ENCODE results near the gene DNAH2. TPM values are rescaled to one million over a fixed set of nuclear protein-coding genes. Genes with fewer than 3 reads are reported as not detected.

The DNAH2 gene
- total RNA-seq, 1 experiment from 2014 or later, result 2.0 TPM

- Histone ChIP-seq H3K4me3 (replicated peaks in 1 of 2; ENCODE audit: low read depth in 1 of 2, low read length in 2 of 2) (no peak overlapping the region), H3K27me3 (ENCODE audit: insufficient read depth, low read length) (no peaks in the 10 kb centered on the region), H3K9me2 (ENCODE audit: insufficient read depth) (no peaks in the 10 kb centered on the region), H3K36me3 (ENCODE audit: control insufficient read depth in 1 of 2, insufficient read depth in 2 of 2, low read length in 2 of 2) (no peaks in the 10 kb centered on the region), H3K4me2 (ENCODE audit: low read length) (no peak overlapping the region), H3K27ac (ENCODE audit: low read depth, low read length) (no peak overlapping the region), H4K20me1 (ENCODE audit: insufficient read depth) (no peaks in the 10 kb centered on the region), H3K79me2 (ENCODE audit: insufficient read depth, low read length) (no peaks in the 10 kb centered on the region), H3K9me3 (ENCODE audit: control insufficient read depth in 1 of 2, insufficient read depth in 1 of 2, low read depth in 1 of 2, low read length in 2 of 2) (no peaks in the 10 kb centered on the region), H3K9ac (ENCODE audit: low read length) (no peak overlapping the region), H3K4me1 (ENCODE audit: control insufficient read depth in 1 of 2, insufficient read depth in 2 of 2, low read length in 2 of 2) (no peaks in the 10 kb centered on the region), H2AFZ (ENCODE audit: low read depth, low read length, poor library complexity, severe bottlenecking) (no peak overlapping the region)
- no peak for DNase-seq (ENCODE audit: low read depth, low spot score)
- RAD21 ChIA-PET (ENCODE audit: low non-redundant PET in 1 of 2, low total read pairs in 2 of 2, uncharacterized antibody in 2 of 2, unreplicated experiment in 2 of 2), result no interaction called here
- BruUV-seq (replicated peaks), result no TSS peak
- POLR2A ChIA-PET, result no interaction called here
- intact Hi-C loops (cut with micrococcal nuclease), result no loop called here
- CTCF ChIA-PET, result interaction anchor here (1.0 kb wide), 1 partner anchor 17 kb away, joined by 3 read pairs; no protein-coding TSS in a partner anchor
- ATAC-seq, result no peak
- TF ChIP-seq YY1 (IDR thresholded peaks at IDR 0.05; ENCODE audit: extremely low read depth, insufficient replicate concordance, low read depth, low read length) (no peak), SP1 (IDR thresholded peaks at IDR 0.05; ENCODE audit: low read depth) (no peak), MAX (IDR thresholded peaks at IDR 0.05) (no peak), JUND (IDR thresholded peaks at IDR 0.05) (no peak), ZBTB33 (IDR thresholded peaks at IDR 0.05; ENCODE audit: extremely low read depth, insufficient replicate concordance, low read length) (no peak), FOSL1 (IDR thresholded peaks at IDR 0.05; ENCODE audit: low read depth) (no peak), EGR1 (IDR thresholded peaks at IDR 0.05; ENCODE audit: low read depth) (no peak), ATF3 (IDR thresholded peaks at IDR 0.05) (no peak), RAD21 (IDR thresholded peaks at IDR 0.05; ENCODE audit: low read depth) (no peak), SIN3A (IDR thresholded peaks at IDR 0.05; ENCODE audit: low read depth) (no peak), ELF1 (IDR thresholded peaks at IDR 0.05; ENCODE audit: borderline replicate concordance, low read depth) (no peak), POLR2AphosphoS5 (IDR thresholded peaks at IDR 0.05; ENCODE audit: low read depth, low read length) (no peak), CEBPB (IDR thresholded peaks at IDR 0.05; ENCODE audit: low read depth) (no peak), ZFX (IDR thresholded peaks at IDR 0.05) (no peak), CBX3 (IDR thresholded peaks at IDR 0.05; ENCODE audit: low read depth) (no peak), EZH2 (IDR thresholded peaks at IDR 0.05) (no peak)
- TF ChIP-seq, protein P1, sequence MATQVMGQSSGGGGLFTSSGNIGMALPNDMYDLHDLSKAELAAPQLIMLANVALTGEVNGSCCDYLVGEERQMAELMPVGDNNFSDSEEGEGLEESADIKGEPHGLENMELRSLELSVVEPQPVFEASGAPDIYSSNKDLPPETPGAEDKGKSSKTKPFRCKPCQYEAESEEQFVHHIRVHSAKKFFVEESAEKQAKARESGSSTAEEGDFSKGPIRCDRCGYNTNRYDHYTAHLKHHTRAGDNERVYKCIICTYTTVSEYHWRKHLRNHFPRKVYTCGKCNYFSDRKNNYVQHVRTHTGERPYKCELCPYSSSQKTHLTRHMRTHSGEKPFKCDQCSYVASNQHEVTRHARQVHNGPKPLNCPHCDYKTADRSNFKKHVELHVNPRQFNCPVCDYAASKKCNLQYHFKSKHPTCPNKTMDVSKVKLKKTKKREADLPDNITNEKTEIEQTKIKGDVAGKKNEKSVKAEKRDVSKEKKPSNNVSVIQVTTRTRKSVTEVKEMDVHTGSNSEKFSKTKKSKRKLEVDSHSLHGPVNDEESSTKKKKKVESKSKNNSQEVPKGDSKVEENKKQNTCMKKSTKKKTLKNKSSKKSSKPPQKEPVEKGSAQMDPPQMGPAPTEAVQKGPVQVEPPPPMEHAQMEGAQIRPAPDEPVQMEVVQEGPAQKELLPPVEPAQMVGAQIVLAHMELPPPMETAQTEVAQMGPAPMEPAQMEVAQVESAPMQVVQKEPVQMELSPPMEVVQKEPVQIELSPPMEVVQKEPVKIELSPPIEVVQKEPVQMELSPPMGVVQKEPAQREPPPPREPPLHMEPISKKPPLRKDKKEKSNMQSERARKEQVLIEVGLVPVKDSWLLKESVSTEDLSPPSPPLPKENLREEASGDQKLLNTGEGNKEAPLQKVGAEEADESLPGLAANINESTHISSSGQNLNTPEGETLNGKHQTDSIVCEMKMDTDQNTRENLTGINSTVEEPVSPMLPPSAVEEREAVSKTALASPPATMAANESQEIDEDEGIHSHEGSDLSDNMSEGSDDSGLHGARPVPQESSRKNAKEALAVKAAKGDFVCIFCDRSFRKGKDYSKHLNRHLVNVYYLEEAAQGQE (IDR thresholded peaks at IDR 0.05; ENCODE audit: low read depth), result no peak
- TF ChIP-seq, protein P2, sequence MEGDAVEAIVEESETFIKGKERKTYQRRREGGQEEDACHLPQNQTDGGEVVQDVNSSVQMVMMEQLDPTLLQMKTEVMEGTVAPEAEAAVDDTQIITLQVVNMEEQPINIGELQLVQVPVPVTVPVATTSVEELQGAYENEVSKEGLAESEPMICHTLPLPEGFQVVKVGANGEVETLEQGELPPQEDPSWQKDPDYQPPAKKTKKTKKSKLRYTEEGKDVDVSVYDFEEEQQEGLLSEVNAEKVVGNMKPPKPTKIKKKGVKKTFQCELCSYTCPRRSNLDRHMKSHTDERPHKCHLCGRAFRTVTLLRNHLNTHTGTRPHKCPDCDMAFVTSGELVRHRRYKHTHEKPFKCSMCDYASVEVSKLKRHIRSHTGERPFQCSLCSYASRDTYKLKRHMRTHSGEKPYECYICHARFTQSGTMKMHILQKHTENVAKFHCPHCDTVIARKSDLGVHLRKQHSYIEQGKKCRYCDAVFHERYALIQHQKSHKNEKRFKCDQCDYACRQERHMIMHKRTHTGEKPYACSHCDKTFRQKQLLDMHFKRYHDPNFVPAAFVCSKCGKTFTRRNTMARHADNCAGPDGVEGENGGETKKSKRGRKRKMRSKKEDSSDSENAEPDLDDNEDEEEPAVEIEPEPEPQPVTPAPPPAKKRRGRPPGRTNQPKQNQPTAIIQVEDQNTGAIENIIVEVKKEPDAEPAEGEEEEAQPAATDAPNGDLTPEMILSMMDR (IDR thresholded peaks at IDR 0.05 in 2 of 3, conservative IDR thresholded peaks at IDR 0.05 in 1 of 3; ENCODE audit: borderline replicate concordance in 1 of 3, insufficient read depth in 1 of 3, low read depth in 2 of 3, low read length in 2 of 3), result no peak
These were observed 100.5 kb downstream of the DNAH2 start for GRCh38 chr17:7818026-7818425.
